ENCODE measurements around the gene RAC3.
"Not testable (repeated sequence)": the region's sequence is repeated elsewhere in the genome, so short reads cannot be mapped to it uniquely, and the experiment has no call there.

The RAC3 gene

DNA sequence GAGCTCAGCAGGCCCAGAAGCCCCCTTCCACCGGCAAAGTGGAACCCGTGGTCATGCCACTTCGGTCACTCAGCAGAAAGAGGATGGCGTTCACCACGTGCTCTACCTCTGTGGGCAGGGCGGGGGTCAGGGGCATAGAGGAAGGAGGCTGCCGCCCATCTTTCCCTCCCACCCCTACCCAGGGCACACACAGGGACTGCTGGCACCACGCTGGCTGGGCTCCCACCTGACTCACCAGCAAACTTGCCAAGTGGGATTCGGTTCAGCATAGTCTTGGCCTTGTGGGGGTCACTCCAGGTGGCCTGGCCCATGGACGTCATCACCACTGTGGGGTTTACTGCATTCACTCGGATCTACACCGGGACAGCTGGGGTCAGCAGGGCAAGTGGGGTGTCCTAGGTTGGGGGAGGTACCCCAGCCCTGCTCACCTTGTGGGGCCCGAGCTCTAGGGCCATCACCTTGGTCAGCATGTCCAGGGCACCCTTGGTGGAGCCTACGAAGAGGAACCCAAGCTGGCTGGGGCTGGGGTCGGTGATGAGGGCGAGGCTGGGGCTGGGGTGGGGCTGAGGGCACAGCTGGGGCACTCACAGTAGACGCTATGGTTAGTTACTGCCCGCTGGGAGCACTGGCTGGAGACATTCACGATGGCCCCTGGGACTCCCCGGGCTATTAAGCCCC lies 4.6 kb downstream of the RAC3 start:
- TF ChIP-seq CTCF (IDR thresholded peaks at IDR 0.05; ENCODE audit: borderline replicate concordance, control extremely low read depth, extremely low read depth, insufficient read depth, missing control alignments): no peak
- in situ Hi-C loops (cut with MboI; ENCODE audit: low sequenced_read_pairs, unreplicated experiment): no loop called here
- DNase-seq (ENCODE audit: low spot score): no peak

GRCh38 chr17:82036634-82037091 lies 5.2 kb downstream of the RAC3 start:
- in situ Hi-C loops (cut with MboI; ENCODE audit: low sequenced_read_pairs, unreplicated experiment): no loop called here
- DNase-seq (ENCODE audit: low spot score): no peak
- TF ChIP-seq CTCF (IDR thresholded peaks at IDR 0.05; ENCODE audit: borderline replicate concordance, control extremely low read depth, extremely low read depth, insufficient read depth, missing control alignments): no peak

- in situ Hi-C loops (cut with MboI; ENCODE audit: low sequenced_read_pairs, unreplicated experiment): no loop called here
- TF ChIP-seq CTCF (IDR thresholded peaks at IDR 0.05; ENCODE audit: borderline replicate concordance, control extremely low read depth, extremely low read depth, insufficient read depth, missing control alignments): peak; percentile 95
- peak; percentile 98 for DNase-seq (ENCODE audit: low spot score)
These were observed 5.8 kb downstream of the RAC3 start, which contains the start of gene DCXR for GRCh38 chr17:82037092-82037888. Gene DCXR, minus strand, starts transcription at chr17:82037697. Its CDS starts 15 bp downstream, at chr17:82037682.

- no peak for DNase-seq (ENCODE audit: low spot score)
- in situ Hi-C loops (cut with MboI; ENCODE audit: low sequenced_read_pairs, unreplicated experiment): no loop called here
- TF ChIP-seq CTCF (IDR thresholded peaks at IDR 0.05; ENCODE audit: borderline replicate concordance, control extremely low read depth, extremely low read depth, insufficient read depth, missing control alignments): no peak
These were observed 6.4 kb downstream of the RAC3 start for GRCh38 chr17:82037889-82038195.

- DNase-seq (ENCODE audit: low spot score); in situ Hi-C loops (cut with MboI; ENCODE audit: low sequenced_read_pairs, unreplicated experiment): not testable (repeated sequence)
These were observed 7.4 kb downstream of the RAC3 start for GRCh38 chr17:82038796-82039409.

DNA sequence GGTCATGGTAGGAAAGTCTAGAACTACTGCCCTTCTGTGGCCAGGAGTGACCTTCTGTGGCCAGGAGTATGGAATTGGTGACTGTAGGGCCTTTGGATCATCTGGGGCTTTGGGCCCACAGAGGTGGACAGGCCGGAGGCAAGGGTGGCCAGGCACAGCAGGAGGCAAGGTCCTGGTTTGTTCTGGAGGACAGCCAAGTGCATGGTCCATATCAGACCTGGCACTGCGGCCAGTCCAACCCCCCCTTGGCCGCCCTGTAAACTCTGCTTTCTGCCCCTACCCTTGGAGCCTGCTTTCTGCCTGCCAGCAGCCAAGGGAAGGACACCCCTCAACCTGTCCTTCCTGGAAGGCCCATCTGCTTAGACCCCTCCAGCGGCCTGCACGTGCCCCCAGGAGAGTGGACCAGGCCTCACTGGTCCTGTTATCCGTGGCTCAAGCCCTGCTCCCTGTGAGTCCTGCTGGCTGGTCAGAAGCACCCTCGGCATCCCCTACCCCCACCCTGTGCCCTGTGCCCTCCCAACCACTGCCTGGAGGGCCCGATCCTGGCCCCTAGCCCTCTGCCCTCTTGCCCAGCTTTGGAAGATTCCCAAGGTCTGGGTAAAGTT lies 8.3 kb downstream of the RAC3 start:
- no peak for TF ChIP-seq CTCF (IDR thresholded peaks at IDR 0.05; ENCODE audit: borderline replicate concordance, control extremely low read depth, extremely low read depth, insufficient read depth, missing control alignments)
- in situ Hi-C loops (cut with MboI; ENCODE audit: low sequenced_read_pairs, unreplicated experiment): no loop called here
- DNase-seq (ENCODE audit: low spot score): no peak

All from GM13976 (cell line).